ENCODE results near the gene GRWD1.

GRWD1 gene

DNA sequence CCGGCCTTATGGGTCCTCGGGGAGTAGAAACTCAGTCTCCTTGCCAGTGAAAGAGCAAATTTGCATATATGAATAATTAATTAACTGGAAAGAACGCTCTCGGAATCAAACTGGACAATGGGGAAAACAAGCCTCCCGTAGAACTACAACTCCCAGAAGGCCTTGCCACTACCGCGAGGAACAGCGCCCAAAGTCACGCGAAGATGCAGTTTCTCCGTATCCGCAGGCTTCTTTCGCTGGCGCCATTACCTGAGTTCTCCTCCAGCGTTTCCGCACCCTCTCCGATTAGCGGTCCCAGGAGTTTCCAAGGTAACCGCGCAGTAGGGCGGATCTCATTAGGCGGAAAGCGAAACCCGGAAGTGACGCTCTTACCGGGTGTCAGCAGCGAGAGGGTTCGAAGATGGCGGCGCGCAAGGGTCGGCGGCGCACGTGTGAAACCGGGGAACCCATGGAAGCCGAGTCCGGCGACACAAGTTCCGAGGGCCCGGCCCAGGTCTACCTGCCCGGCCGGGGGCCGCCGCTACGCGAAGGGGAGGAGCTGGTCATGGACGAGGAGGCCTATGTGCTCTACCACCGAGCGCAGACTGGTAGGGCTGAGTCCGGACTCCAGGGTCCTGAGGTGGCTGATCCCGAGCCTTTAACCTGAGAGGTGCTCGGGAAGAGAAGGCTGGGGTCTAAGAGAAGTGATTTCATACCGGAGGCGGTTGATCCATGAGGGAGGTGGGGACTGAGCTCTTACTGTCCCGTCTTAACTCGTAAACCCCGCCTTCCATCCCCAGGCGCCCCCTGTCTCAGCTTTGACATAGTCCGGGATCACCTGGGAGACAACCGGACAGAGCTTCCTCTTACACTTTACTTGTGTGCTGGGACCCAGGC is at the start of gene GRWD1:
GRWD1 (plus strand) TSS at position 378 of the 876 bp plus-strand sequence; CDS start at position 401, 23 bp downstream.
- DNase-seq (ENCODE audit: low spot score), result peak; percentile 98

DNA sequence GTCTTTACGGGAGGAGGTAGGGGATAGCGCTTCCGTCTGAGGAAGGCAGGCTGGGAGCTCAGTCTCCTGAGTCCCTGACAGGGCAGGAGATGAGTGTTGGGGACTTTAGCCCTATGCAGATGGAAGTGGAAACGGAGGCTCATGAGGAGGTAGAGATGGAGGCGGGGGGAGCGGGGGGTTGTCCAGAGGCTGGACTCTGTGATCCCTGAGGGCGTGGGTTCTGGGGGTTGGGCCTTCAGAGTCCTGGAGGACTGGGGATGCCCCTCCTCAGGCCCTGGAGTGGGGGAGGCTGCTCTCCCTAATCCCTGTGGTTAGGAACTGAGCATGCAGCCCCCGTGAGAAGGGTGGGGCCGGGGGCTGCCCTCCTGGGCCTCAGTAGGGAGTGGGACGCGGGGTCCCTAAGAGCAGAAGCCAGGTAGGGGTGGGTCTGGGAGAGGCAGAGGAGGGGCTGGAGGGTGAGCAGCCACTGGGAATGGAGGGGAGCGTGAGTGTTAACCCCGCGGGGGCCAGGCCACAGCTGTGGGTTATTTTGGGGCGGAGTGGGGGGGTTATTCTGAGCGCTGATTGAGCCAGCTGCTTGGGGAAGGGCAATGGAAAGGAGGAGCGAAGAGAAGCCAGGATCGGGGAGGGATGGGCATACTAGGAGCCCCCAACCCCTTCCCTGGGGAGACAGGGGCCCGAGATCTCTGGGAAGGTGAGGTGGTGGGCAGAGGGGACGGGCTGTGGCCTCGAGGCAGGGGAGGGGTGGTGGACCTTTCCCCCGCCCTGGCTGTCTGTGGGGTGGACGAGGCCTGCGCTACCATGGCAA is 49.6 kb upstream of the GRWD1 start:
- DNase-seq (ENCODE audit: low spot score), result no peak

- DNase-seq (ENCODE audit: low spot score), result no peak
Measured at GRCh38 chr19:48396824-48397176, 49.0 kb upstream of the GRWD1 start.

DNA sequence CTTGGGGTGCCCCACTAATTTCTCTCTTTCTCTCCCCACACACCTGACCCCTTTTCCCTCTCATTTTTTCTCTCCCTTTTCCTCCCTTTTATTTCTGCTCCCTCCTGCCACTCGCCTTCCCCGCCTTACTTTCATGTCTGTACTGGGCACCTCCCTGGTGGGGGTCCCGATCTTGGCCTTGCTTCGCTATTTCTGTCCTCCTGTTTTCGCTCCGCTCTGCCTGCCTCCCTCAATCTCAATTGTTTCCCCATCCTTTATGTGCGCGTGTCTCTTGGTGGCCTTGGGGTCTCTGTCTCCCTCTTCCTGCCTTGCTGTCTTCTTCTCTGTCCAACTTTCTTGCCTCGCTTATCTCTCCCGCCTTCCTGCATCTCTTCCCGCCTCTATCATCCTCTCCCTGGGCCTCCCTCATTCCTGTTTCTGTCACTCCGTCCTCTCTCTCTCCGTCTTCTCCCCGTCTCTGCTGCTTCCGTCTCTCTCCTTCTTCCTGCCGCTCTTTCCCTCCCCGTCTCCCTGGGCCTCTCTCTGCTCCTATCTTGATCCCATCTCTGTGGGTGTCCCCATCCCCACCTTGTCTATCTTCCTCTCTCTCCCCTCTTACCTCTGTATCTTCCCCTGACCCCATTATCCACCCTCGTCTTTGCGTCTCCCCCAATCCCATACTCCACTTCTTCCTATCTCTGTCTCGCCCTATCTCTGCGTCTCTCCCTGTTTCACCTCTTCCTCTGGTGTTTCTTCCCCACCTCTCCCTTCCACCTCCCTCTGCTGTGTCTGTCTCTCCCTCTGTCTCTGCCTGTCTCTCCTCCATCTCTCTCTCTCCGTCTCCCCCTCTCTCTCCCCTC is 48.3 kb upstream of the GRWD1 start:
- no peak for DNase-seq (ENCODE audit: low spot score)

- DNase-seq (ENCODE audit: low spot score), result no peak
Measured at GRCh38 chr19:48398102-48398374, 47.7 kb upstream of the GRWD1 start.

GRCh38 chr19:48398375-48399235 is 47.2 kb upstream of the GRWD1 start:
- no peak for DNase-seq (ENCODE audit: low spot score)

DNA sequence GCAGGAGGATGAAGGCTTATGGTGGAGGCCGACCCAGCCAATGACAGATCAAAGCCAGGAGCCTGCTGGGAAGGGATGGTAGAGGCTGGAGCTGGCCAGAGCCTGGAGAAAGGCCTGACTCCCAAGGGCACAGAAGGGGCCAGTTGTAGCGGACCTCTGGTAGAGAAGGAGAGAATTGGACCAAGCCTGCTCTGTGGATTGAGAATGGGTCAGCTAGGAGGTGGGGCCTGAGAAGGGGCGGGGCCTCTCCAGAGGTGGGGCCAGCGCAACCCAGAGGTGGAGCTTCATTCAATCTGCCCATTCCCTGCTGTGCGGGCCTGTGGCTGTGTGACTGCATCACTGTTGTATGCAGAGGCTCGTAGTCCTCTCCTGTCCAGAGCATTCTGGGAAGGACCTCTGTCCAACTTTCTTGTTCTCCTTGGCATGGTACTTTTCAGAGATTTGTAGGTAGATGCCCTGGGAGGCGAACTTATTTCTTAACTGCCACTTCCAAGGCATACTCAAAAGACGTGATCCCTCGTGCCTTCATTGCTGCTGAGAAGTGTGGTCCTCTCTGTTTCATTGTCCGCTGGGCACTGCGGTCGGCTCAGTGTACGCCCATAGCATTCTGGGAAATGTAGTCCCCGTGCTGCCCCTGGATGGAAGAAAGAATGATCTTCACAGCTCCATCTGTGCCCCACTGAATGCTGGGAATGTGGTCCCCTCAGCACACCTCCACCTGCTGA is 45.6 kb upstream of the GRWD1 start:
- peak; percentile 94 for DNase-seq (ENCODE audit: low spot score)

- no peak for DNase-seq (ENCODE audit: low spot score)
Measured at GRCh38 chr19:48401287-48401686, 44.5 kb upstream of the GRWD1 start.

DNA sequence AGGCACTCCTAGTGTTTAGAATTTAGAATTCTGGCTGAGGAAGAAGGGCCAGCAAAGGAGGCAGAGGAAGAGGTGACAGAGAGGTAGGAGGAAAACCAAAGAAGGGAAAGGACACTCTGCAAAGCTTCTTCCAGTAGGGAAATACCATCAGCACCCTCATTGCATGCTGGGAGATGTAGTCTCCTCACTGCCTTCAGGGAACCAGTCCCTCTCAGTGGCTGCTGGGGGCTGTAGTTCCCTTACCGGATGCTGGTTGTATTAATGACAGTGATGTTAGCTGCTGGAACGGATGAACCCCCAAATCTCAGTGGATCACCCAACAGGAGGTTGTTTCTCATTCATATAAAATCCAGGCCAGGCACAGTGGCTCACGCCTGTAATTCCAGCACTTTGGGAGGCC is 42.2 kb upstream of the GRWD1 start:
- peak; percentile 82 for DNase-seq (ENCODE audit: low spot score)

GRCh38 chr19:48405010-48405659 is 40.6 kb upstream of the GRWD1 start:
- DNase-seq (ENCODE audit: low spot score), result no peak

DNA sequence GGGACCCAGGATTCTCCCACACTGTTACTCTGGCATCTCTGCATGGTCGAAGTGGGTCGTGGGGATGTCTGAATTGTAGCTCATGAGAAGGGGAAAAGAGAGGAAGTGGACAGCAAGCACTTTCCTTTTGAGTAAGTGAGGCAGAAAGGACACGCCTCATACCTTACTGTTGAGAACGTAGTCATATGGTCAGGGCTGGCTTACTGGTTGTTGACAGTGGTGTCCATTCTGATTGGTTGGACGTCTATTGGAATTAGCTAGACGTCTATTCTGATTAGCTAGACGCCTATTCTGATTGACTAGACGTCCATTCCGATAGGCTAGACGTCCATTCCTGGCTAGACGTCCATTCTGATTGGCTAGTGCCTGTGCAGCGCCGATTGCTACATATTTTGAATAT is 39.9 kb upstream of the GRWD1 start:
- no peak for DNase-seq (ENCODE audit: low spot score)

- no peak for DNase-seq (ENCODE audit: low spot score)
Measured at GRCh38 chr19:48413879-48414587, 31.8 kb upstream of the GRWD1 start.

- DNase-seq (ENCODE audit: low spot score), result no peak
Measured at GRCh38 chr19:48415395-48415794, 30.4 kb upstream of the GRWD1 start.

GRCh38 chr19:48415806-48416221 is 30.0 kb upstream of the GRWD1 start:
- DNase-seq (ENCODE audit: low spot score), result no peak

GRCh38 chr19:48417421-48417820 is 28.4 kb upstream of the GRWD1 start:
- DNase-seq (ENCODE audit: low spot score), result no peak

DNA sequence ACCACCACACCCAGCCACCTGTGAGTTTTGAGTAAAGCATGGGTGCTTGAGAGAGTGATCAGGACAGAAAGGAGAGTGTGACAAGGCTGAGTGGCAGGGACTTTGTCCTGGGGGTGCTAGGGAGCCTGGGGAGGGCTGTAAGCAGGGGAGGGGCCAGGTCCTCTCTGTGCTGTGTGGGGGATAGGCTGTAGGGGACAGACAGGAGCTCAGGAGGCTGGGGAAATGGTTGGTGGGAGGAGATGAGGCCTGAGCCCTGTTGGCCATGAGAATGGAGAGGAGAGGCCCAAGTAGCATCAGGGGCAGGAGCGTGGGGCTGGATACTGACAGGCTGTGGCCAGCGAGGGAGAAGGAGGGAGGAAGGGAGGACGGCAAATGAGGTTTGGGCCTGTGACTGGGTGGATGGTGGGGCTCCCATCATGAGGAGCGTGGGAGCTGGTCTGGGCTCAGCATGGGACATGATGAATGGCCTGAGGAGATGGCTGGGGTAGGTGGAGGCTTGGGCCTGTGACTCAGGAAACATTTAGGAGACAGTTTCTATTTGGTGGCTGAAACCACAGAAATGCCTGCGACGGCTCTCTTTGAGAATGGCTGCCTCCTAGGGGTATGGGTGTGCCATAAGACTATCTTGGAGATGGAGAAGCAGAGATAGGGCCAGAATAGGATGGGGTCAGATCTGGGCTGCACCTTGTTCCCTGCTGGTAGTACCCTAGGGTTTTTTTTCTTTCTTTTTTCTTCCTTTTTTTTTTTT is 27.3 kb upstream of the GRWD1 start:
- no peak for DNase-seq (ENCODE audit: low spot score)

DNA sequence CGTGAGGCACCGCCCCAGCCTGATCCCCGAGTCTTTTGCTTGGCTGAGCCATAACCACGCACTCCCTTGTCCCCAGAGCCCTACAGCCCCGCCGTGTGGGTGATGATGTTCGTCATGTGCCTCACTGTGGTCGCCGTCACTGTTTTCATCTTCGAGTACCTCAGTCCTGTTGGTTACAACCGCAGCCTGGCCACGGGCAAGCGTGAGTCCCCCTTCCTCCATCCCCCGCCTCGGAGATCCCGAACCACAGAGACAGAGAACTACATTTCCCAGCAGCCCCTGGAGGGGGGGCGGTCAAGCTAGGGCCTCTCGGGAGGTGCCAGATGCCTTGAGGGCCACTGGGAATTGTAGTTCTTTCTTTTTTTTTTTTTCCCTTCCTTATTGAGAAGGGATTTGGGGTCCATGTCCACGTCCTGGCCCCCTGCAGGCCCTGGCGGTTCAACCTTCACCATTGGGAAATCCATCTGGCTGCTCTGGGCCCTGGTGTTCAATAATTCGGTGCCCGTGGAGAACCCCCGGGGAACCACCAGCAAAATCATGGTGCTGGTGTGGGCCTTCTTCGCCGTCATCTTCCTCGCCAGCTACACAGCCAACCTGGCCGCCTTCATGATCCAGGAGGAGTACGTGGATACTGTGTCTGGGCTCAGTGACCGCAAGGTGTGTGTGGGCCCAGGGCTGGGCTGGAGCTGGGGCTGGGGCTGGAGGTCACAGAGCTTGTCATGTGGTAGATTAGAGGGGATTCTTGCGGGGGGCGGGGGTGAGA is 26.4 kb upstream of the GRWD1 start:
- DNase-seq (ENCODE audit: low spot score), result peak; percentile 53

- DNase-seq (ENCODE audit: low spot score), result no peak
Measured at GRCh38 chr19:48421548-48421947, 24.2 kb upstream of the GRWD1 start.

All from hepatic stellate cell (primary cell).